HG03442 (cell line): Measurements from ENCODE around the gene CASP7.

ENCODE experiments used
- ATAC-seq: cut with Tn5 transposase; IDR thresholded peaks from one replicate; pipeline ENCODE4 v1.9.1; 2021; ENCODE audit warnings: mild to moderate bottlenecking, moderate library complexity; ENCODE audit not compliant: unreplicated experiment

Gene CASP7

GRCh38 chr10:113711142-113711541, 31.4 kb downstream of the CASP7 start:
- no peak for ATAC-seq

DNA sequence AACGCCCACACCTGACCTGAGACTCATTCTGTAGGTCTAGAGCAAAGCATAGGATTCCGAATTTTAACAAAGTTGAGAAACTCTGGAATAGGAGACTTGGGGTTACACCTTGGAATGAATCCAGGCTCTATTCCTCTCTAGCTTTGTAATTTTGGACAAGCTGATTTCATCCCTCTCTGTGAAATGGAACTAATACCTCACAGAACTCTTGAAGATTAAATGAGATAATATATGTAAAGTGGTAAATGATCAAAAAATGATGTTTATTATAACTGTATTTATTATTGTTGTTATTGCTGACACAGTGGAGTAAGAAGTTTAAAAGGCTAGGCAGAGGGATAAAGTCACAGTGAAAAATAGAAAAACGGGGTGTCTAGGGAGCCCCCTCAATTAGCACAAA, 32.3 kb downstream of the CASP7 start:
- no peak for ATAC-seq

GRCh38 chr10:113712755-113713639, 33.3 kb downstream of the CASP7 start:
- no peak for ATAC-seq

GRCh38 chr10:113713640-113713982, 33.9 kb downstream of the CASP7 start:
- no peak for ATAC-seq

GRCh38 chr10:113716109-113716910, 36.6 kb downstream of the CASP7 start:
- no peak for ATAC-seq

GRCh38 chr10:113718969-113719822, 39.5 kb downstream of the CASP7 start:
- ATAC-seq: no peak

GRCh38 chr10:113720386-113720785, 40.7 kb downstream of the CASP7 start:
- no peak for ATAC-seq

DNA sequence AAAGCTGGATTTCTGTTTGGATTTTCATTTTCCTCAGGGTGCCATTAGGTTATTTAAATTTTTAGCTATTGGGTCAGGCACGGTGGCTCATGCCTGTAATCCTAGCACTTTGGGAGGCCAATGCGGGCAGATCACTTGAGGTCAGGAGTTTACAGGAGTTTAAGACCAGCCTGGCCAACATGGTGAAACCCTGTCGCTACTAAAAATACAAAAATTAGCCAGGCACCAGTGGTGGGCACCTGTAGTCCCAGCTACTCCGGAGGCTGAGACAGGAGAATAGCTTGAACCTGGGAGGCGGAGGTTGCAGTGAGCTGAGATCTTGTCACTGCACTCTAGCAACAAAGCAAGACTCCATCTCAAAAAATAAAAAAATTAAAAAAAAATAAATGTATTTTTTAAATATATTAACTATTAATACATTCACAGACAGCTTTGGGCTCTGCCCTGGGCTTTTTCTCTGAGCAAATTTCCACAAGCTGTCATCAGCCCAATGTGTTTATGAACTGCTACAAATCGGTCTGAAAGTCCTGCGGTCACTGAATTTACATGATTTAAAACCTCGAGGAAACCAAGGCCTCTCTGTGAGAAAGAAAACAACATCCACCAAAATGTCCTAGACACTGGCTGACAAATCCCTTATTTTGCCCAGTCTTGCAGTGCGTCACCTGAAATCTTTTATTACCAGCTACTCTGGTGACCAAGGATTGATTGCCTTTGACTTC, 52.6 kb downstream of the CASP7 start:
- ATAC-seq: no peak

DNA sequence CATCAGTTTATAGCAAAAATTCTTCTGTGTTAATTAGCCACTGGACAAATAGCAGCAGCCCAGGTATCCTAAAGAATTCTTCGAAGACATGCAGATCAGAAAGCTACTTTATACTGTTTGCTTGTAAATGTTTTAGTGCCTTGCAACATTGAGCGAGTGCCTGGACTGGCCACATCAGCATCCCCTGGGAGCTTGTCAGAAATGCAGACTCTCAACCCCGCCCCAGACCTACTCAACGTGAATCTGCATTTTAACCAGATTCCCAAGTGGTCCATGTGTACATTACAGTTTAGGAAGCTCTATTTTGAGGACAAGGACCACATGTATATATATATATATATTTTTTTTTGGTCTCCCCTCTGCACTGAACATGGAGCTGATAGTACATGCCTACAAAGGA, 53.3 kb downstream of the CASP7 start:
- ATAC-seq: no peak

DNA sequence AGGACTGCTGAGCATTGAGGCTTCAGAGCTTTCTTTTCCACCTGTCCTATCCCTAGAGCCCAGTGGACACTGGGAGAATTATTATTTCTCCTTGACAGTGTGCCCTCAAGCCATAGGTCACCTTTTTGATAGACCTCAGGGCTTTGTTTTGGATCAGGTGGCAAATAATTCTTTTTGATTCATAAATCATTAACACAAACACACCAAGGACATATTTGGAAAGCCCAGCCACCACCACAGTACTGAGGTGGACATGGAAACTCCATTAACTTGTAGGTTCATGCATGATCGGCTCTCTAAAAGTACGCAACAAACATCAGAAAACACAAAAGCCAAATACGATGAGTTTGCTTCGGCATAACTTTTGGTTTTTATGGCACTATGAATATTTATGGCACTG, 53.9 kb downstream of the CASP7 start:
- ATAC-seq: no peak

- no peak for ATAC-seq
Observed at GRCh38 chr10:113735913-113736312, 56.2 kb downstream of the CASP7 start.

DNA sequence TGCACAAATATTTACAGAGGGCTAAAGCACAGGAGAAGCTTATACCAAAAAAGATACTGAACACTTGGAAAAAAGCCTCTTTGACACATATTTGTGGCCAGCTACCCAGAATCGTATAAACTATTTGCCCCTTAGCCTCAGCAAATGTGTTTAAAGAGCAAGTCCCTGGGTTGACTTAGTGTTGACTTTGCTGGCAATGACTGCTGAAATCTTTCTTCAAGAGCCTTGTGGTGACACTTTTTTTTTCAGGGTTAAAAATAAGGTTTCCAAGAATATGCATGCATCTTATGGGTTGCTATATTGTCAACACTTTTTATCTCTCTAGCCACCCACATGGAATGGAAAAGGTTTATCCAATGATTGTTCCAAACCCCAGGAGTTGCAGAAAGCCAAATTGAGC, 56.9 kb downstream of the CASP7 start:
- no peak for ATAC-seq

DNA sequence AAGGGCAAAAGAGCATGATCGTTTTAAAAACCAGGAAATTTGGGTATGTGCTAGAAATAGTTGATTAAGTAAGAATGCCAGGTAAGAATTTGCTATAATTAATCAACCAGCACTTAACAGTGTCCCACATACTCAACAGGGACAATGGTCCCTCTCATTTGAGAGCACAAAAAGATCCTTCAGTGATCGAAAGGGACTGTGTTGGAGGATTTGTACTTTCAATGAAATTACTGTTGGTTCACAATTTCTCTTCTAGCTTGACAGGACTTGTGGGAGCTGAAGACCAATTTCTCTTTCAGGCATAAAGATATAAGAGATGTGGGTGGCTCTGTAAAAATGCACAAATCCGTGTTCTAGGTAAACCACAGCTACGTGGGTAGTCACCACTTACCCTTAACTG, 59.3 kb downstream of the CASP7 start:
- no peak for ATAC-seq

DNA sequence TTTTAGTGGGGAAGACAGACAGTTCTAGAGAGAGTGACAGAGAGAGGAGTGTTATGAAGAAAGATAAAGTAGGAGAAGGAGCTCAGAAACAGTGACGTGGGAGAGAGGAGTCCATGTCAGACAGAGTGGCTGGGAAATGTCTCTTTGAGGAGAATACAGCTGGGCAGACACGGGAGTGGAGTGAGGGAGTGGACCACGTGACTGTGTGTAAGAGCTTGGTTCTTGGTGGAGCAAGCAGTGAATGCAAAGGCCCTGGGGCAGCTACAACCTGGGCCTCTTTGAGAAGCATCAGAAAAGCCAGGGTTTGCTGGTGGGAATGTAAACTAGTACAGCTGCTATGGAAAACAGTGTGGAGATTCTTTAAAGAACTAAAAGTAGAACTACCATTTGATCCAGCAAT, 59.9 kb downstream of the CASP7 start:
- no peak for ATAC-seq

GRCh38 chr10:113740850-113741249, 61.1 kb downstream of the CASP7 start:
- ATAC-seq: no peak

DNA sequence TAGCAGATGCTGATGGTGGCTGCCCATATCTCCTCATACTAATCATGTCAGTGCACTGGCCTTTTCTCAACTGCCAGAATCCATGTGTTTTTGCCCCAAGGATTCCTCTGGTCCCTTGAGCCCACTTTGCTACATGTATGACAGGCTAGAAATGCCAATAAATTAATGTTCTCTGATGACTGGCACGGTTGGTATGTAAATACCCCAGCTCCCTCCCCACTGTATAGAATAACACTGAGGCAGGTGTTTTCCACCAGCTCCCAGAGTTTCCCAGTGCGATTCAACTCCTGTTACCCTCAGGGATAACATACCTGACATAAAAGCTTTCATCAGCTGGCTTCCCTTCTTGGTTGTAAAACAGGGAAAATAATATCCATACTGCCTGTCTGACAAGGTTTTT, 62.8 kb downstream of the CASP7 start:
- ATAC-seq: no peak

DNA sequence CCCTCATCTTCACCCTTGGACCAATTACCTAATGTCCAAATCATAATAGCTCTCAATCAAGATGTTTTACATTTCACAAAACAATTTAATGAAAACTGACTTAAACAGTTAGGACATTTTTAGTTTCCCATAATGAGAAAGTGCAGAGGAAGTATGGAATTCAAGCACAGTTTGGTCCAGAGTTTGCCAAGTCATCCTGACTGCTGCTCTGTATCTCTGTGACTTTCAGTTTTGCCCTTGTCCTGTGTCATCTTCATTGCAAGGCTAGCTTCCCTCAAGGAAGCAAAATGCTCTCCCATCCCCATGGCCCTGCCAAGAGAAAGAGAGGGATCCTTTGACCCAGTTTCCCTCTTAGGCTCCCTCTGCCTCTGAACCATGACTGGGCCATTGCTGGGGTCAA, 63.9 kb downstream of the CASP7 start:
- no peak for ATAC-seq

DNA sequence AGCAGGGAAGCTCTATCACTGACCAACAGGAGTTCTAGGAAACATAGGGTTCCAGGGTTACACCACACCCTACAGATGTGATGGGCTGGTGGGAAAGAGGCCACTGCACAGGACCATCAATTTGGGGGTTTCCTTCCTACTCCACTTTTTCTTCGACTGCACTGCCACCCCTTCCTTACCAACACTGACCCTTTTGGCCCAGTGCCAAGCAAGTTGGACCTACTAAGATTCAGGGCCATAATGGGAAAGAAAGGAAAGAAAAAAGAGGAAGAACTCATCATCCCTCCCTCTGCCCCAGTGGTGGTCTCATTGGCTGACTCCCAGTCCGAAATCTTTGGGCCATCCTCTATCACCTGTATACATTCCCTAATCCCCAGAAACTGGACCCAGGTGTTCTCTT, 65.7 kb downstream of the CASP7 start:
- ATAC-seq: no peak

GRCh38 chr10:113746217-113746957, 66.7 kb downstream of the CASP7 start:
- ATAC-seq: no peak

GRCh38 chr10:113751181-113751732, 71.5 kb downstream of the CASP7 start, which contains the start of gene PLEKHS1:
TSS of gene PLEKHS1 (plus strand) at chr10:113751682. CDS start at chr10:113755278, 3,596 bp downstream.
- ATAC-seq: no peak
